ENCODE data around the gene ZNF835. TPM values are rescaled to one million over a fixed set of nuclear protein-coding genes. Genes with fewer than 3 reads are reported as not detected.

The ZNF835 gene
- total RNA-seq, 1 experiment from 2014 or later: 0.07 TPM

DNA sequence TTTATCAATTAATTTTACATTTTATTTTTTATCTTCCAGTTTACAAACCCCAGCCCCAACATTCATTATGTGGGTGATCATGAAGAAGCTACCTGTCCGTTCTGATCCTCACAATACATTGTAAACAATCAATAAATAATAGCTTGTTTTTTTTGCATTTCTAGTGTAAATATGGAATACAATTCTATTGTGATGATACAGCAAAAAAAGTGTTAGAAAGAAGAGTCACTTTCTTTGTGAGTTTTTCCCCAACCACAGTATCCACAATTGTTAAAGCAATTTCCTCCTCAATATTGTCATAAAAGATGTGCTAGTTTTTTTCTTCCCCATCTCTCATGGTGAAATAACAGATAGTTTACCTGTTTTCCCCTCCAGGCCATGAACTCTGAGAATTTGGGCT lies 30.3 kb upstream of the ZNF835 start:
- no peak overlapping the region for H2BK20ac ChIP-seq (ENCODE audit: low read depth, low read length, poor library complexity, severe bottlenecking)
- H3K27me3 ChIP-seq (ENCODE audit: insufficient read depth, low read length): no peaks in the 10 kb centered on the region
- H3K79me1 ChIP-seq (ENCODE audit: insufficient read depth, low read depth, low read length, poor library complexity, severe bottlenecking): no peaks in the 10 kb centered on the region
- no peak overlapping the region for H3K27ac ChIP-seq (ENCODE audit: insufficient read length, low read depth, low read length)
- H3K4me3 Mint-ChIP-seq: no peak overlapping the region
- peaks cover 50% of the 10 kb centered on the region for H3K9me3 ChIP-seq (ENCODE audit: control insufficient read depth, low read depth, low read length)
- peaks cover 89% of the 10 kb centered on the region in 2 experiments for H3K9me3 Mint-ChIP-seq
- H3K4me1 ChIP-seq (ENCODE audit: insufficient read depth, low read length): no peaks in the 10 kb centered on the region
- no peak overlapping the region for H3K18ac ChIP-seq (ENCODE audit: insufficient read length, low read depth, low read length)
- H3K56ac ChIP-seq (ENCODE audit: insufficient read length, low read depth, low read length): no peak overlapping the region
- no peak overlapping the region for H3K4ac ChIP-seq (ENCODE audit: low read depth, low read length)
- H3K23ac ChIP-seq (ENCODE audit: insufficient read length, low read depth, low read length): no peak overlapping the region
- H3K9ac ChIP-seq (ENCODE audit: extremely low read depth, insufficient read length, low read length): no peak overlapping the region
- H2AFZ ChIP-seq (ENCODE audit: low read length): no peak overlapping the region
- H3K27ac Mint-ChIP-seq: no peak overlapping the region
- WGBS (ENCODE audit: extremely low coverage, insufficient read length, low lambda C conversion rate): no CpG with 5 or more reads among the region's 1 CpG
- no peak overlapping the region for H4K8ac ChIP-seq (replicated peaks; ENCODE audit: insufficient read length, low read depth, low read length)
- peaks cover 3% of the 10 kb centered on the region; the same call in 1 of the 2 replicates for H3K27me3 Mint-ChIP-seq (ENCODE audit: low read depth)
- H4K20me1 ChIP-seq (ENCODE audit: control insufficient read depth, insufficient read depth, insufficient read length): no peaks in the 10 kb centered on the region
- H2BK5ac ChIP-seq (ENCODE audit: insufficient read length, low read length): no peak overlapping the region
- peaks cover 10 to 22% (median 19%) of the 10 kb centered on the region in 3 experiments for H3K36me3 Mint-ChIP-seq (ENCODE audit: insufficient read depth in 1 of 3, low read depth in 3 of 3)
- no peak overlapping the region for H2BK12ac ChIP-seq (ENCODE audit: insufficient read length, low read depth, low read length)
- H3K4me2 ChIP-seq (ENCODE audit: insufficient read depth, insufficient read length, low read length): no peak overlapping the region
- H3K14ac ChIP-seq (ENCODE audit: insufficient read depth, low read length): no peak overlapping the region
- no peak overlapping the region for H2BK120ac ChIP-seq (ENCODE audit: low read depth, low read length, poor library complexity, severe bottlenecking)
- no peaks in the 10 kb centered on the region for H3K4me1 Mint-ChIP-seq
- no peak overlapping the region for H4K91ac ChIP-seq (ENCODE audit: insufficient read length, low read depth, low read length)
- no peak overlapping the region for H3T11ph ChIP-seq (ENCODE audit: low read length)
- H2AK5ac ChIP-seq (ENCODE audit: insufficient read length, low read length): no peak overlapping the region
- DNase-seq: no peak
- H4K5ac ChIP-seq (ENCODE audit: insufficient read length, low read depth, low read length): no peak overlapping the region
- H3K79me2 ChIP-seq (ENCODE audit: insufficient read depth, low read length): no peaks in the 10 kb centered on the region
- TF ChIP-seq CTCF (conservative IDR thresholded peaks at IDR 0.05): no peak
- no peaks in the 10 kb centered on the region for H3K23me2 ChIP-seq (ENCODE audit: insufficient read length, low read depth, low read length, poor library complexity, severe bottlenecking)
- no peak overlapping the region for H2BK15ac ChIP-seq (ENCODE audit: low read depth, low read length)
